ENCODE measurements around the gene MSL1. TPM values are rescaled to one million over a fixed set of nuclear protein-coding genes. Genes with fewer than 3 reads are reported as not detected.
A peak's percentile ranks its signal among the peaks of the same experiment; 100 is the strongest.

MSL1 gene
- total and polyA plus RNA-seq, 7 experiments from 2014 or later: 8.0 to 145 (median 108) TPM

GRCh38 chr17:40153603-40154236 lies 31.9 kb downstream of the MSL1 start:
- H3K27me3 ChIP-seq (ENCODE audit: control insufficient read depth in 2 of 2, insufficient read depth in 2 of 2, low read length in 2 of 2): no peaks in the 10 kb centered on the region
- intact Hi-C loops (cut with micrococcal nuclease): no loop called here
- H3K4me1 Mint-ChIP-seq: peaks cover 34 to 67% (median 45%) of the 10 kb centered on the region in 7 donors
- H3K9me3 Mint-ChIP-seq: no peaks in the 10 kb centered on the region
- ChIA-PET POLR2A (no interaction called here), CTCF (interaction anchor here (2.3 kb wide), 1 partner anchor 15 kb away, joined by 13 read pairs; no protein-coding TSS in a partner anchor)
- H3K27ac ChIP-seq (ENCODE audit: low read depth, low read length): no peak overlapping the region
- ATAC-seq: no peak
- no peaks in the 10 kb centered on the region for H3K27me3 Mint-ChIP-seq
- DNase-seq: no peak
- peak overlapping the region in 2 of 9 donors; percentile 24 to 81 for H3K27ac Mint-ChIP-seq
- H3K4me3 Mint-ChIP-seq: no peak overlapping the region
- H3K9me3 ChIP-seq (ENCODE audit: control insufficient read depth in 2 of 3, low read length in 3 of 3): no peaks in the 10 kb centered on the region
- H3K36me3 ChIP-seq (ENCODE audit: control insufficient read depth in 2 of 3, insufficient read depth in 3 of 3, low read length in 3 of 3): peaks cover 4 to 50% (median 5%) of the 10 kb centered on the region in 3 experiments
- H3K4me3 ChIP-seq (ENCODE audit: low read length): no peak overlapping the region
- peaks cover 0 to 5% of the 10 kb centered on the region in 2 donors for H3K4me1 ChIP-seq (ENCODE audit: control insufficient read depth in 2 of 2, insufficient read depth in 2 of 2, low read length in 2 of 2)
- peaks cover 11 to 43% (median 23%) of the 10 kb centered on the region in 5 donors for H3K36me3 Mint-ChIP-seq

GRCh38 chr17:40157973-40158372 lies 36.2 kb downstream of the MSL1 start:
- H3K27ac ChIP-seq (ENCODE audit: low read depth, low read length): no peak overlapping the region
- peaks cover 12 to 38% (median 12%) of the 10 kb centered on the region in 3 experiments for H3K36me3 ChIP-seq (ENCODE audit: control insufficient read depth in 2 of 3, insufficient read depth in 3 of 3, low read length in 3 of 3)
- H3K4me3 Mint-ChIP-seq: peak overlapping the region in 1 of 10 donors; percentile 11
- H3K27ac Mint-ChIP-seq: peak overlapping the region in 7 of 9 donors; percentile 29 to 89 (median 65)
- H3K27me3 ChIP-seq (ENCODE audit: control insufficient read depth in 2 of 2, insufficient read depth in 2 of 2, low read length in 2 of 2): no peaks in the 10 kb centered on the region
- intact Hi-C loops (cut with micrococcal nuclease): no loop called here
- H3K9me3 ChIP-seq (ENCODE audit: control insufficient read depth in 2 of 3, low read length in 3 of 3): no peaks in the 10 kb centered on the region
- no peaks in the 10 kb centered on the region for H3K27me3 Mint-ChIP-seq
- CTCF ChIA-PET: interaction anchor here (0.9 to 1.2 kb wide), 3 partner anchors 13 to 132 kb away, joined by 3 read pairs; no protein-coding TSS in a partner anchor
- peaks cover 0 to 35% (median 11%) of the 10 kb centered on the region in 5 donors for H3K36me3 Mint-ChIP-seq
- H3K9me3 Mint-ChIP-seq: no peaks in the 10 kb centered on the region
- H3K4me1 ChIP-seq (ENCODE audit: control insufficient read depth in 2 of 2, insufficient read depth in 2 of 2, low read length in 2 of 2): peaks cover 0 to 5% of the 10 kb centered on the region in 2 donors
- DNase-seq (no peak), ATAC-seq (no peak)
- H3K4me3 ChIP-seq (ENCODE audit: low read length): no peak overlapping the region
- POLR2A ChIA-PET: interaction anchor here (1.1 to 1.4 kb wide), 2 partner anchors 17 to 45 kb away, joined by 3 to 4 read pairs; no protein-coding TSS in a partner anchor
- peaks cover 10 to 42% (median 25%) of the 10 kb centered on the region in 7 donors for H3K4me1 Mint-ChIP-seq

GRCh38 chr17:40158438-40159013 lies 36.8 kb downstream of the MSL1 start:
- DNase-seq (no peak), ATAC-seq (no peak)
- Mint-ChIP-seq H3K27me3 (no peaks in the 10 kb centered on the region), H3K36me3 (peaks cover 0 to 34% (median 11%) of the 10 kb centered on the region in 5 donors), H3K9me3 (no peaks in the 10 kb centered on the region), H3K4me1 (peaks cover 10 to 37% (median 25%) of the 10 kb centered on the region in 7 donors), H3K4me3 (no peak overlapping the region), H3K27ac (peak overlapping the region in 7 of 9 donors; percentile 22 to 89 (median 77))
- no peak overlapping the region for H3K4me3 ChIP-seq (ENCODE audit: low read length)
- H3K4me1 ChIP-seq (ENCODE audit: control insufficient read depth in 2 of 2, insufficient read depth in 2 of 2, low read length in 2 of 2): peaks cover 0 to 5% of the 10 kb centered on the region in 2 donors
- H3K27ac ChIP-seq (ENCODE audit: low read depth, low read length): peak overlapping the region; percentile 35
- H3K9me3 ChIP-seq (ENCODE audit: control insufficient read depth in 2 of 3, low read length in 3 of 3): no peaks in the 10 kb centered on the region
- ChIA-PET POLR2A (interaction anchor here (1.1 kb wide), 1 partner anchor 17 kb away, joined by 3 read pairs; no protein-coding TSS in a partner anchor), CTCF (interaction anchor here (0.5 to 1.1 kb wide), 4 partner anchors 43 to 84 kb away, joined by 3 read pairs; no protein-coding TSS in a partner anchor)
- peaks cover 11 to 40% (median 15%) of the 10 kb centered on the region in 3 experiments for H3K36me3 ChIP-seq (ENCODE audit: control insufficient read depth in 2 of 3, insufficient read depth in 3 of 3, low read length in 3 of 3)
- intact Hi-C loops (cut with micrococcal nuclease): no loop called here
- H3K27me3 ChIP-seq (ENCODE audit: control insufficient read depth in 2 of 2, insufficient read depth in 2 of 2, low read length in 2 of 2): no peaks in the 10 kb centered on the region

- intact Hi-C loops (cut with micrococcal nuclease): no loop called here
- no peaks in the 10 kb centered on the region for H3K9me3 ChIP-seq (ENCODE audit: control insufficient read depth in 2 of 3, low read length in 3 of 3)
- DNase-seq (no peak), ATAC-seq (no peak)
- no peaks in the 10 kb centered on the region for H3K27me3 ChIP-seq (ENCODE audit: control insufficient read depth in 2 of 2, insufficient read depth in 2 of 2, low read length in 2 of 2)
- peak overlapping the region in 3 of 9 donors; percentile 6 to 84 (median 25) for H3K27ac Mint-ChIP-seq
- H3K27me3 Mint-ChIP-seq: no peaks in the 10 kb centered on the region
- H3K4me1 Mint-ChIP-seq: peaks cover 10 to 31% (median 24%) of the 10 kb centered on the region in 7 donors
- H3K4me1 ChIP-seq (ENCODE audit: control insufficient read depth in 2 of 2, insufficient read depth in 2 of 2, low read length in 2 of 2): peaks cover 0 to 5% of the 10 kb centered on the region in 2 donors
- peaks cover 8 to 42% (median 16%) of the 10 kb centered on the region in 3 experiments for H3K36me3 ChIP-seq (ENCODE audit: control insufficient read depth in 2 of 3, insufficient read depth in 3 of 3, low read length in 3 of 3)
- no peak overlapping the region for H3K4me3 Mint-ChIP-seq
- ChIA-PET POLR2A (interaction anchor here (0.9 kb wide), 1 partner anchor 106 kb away, joined by 4 read pairs; the partner anchor contains the start of gene MED24), CTCF (interaction anchor here (0.5 kb wide), 1 partner anchor 44 kb away, joined by 3 read pairs; no protein-coding TSS in a partner anchor)
- peak overlapping the region; percentile 14 for H3K27ac ChIP-seq (ENCODE audit: low read depth, low read length)
- peaks cover 0 to 35% (median 17%) of the 10 kb centered on the region in 5 donors for H3K36me3 Mint-ChIP-seq
- no peak overlapping the region for H3K4me3 ChIP-seq (ENCODE audit: low read length)
- no peaks in the 10 kb centered on the region for H3K9me3 Mint-ChIP-seq
Observed at GRCh38 chr17:40159456-40159855, 37.7 kb downstream of the MSL1 start.

GRCh38 chr17:40167685-40168261 lies 46.0 kb downstream of the MSL1 start:
- Mint-ChIP-seq H3K27me3 (no peaks in the 10 kb centered on the region), H3K9me3 (no peaks in the 10 kb centered on the region), H3K4me3 (no peak overlapping the region), H3K4me1 (peaks cover 9 to 21% (median 15%) of the 10 kb centered on the region in 7 donors), H3K27ac (peak overlapping the region; percentile 44 to 93 (median 81)), H3K36me3 (peaks cover 7 to 57% (median 29%) of the 10 kb centered on the region in 5 donors)
- ChIA-PET POLR2A (interaction anchor here (1.0 to 3.2 kb wide), 7 partner anchors 28 to 101 kb away, joined by 3 to 38 read pairs (median 4); partner anchors contain the start of genes CASC3 and NR1D1), CTCF (interaction anchor here (0.5 to 3.6 kb wide), 23 partner anchors 12 to 156 kb away, joined by 3 to 134 read pairs (median 5); partner anchors contain the start of genes CASC3, CSF3 and NR1D1)
- Histone ChIP-seq H3K4me1 (ENCODE audit: control insufficient read depth in 2 of 2, insufficient read depth in 2 of 2, low read length in 2 of 2) (no peaks in the 10 kb centered on the region), H3K27ac (ENCODE audit: low read depth, low read length) (peak overlapping the region; percentile 42), H3K36me3 (ENCODE audit: control insufficient read depth in 2 of 3, insufficient read depth in 3 of 3, low read length in 3 of 3) (peaks cover 26 to 83% (median 30%) of the 10 kb centered on the region in 3 experiments), H3K4me3 (ENCODE audit: low read length) (no peak overlapping the region), H3K9me3 (ENCODE audit: control insufficient read depth in 2 of 3, low read length in 3 of 3) (no peaks in the 10 kb centered on the region), H3K27me3 (ENCODE audit: control insufficient read depth in 2 of 2, insufficient read depth in 2 of 2, low read length in 2 of 2) (no peaks in the 10 kb centered on the region)
- DNase-seq: no peak
- no peak for ATAC-seq
- intact Hi-C loops (cut with micrococcal nuclease): loop anchor here (1.0 to 10.0 kb wide), 9 partner anchors 23 to 293 kb away; partner anchors contain the start of genes THRA (in 2 of the 2) and CASC3 (in 1 of the 2)

Measured in naive thymus-derived CD4-positive, alpha-beta T cell (primary cell).